Ramos (cell line): ENCODE results near the gene IRX5.

Experiments used
- in situ Hi-C: fragments of 300-500 bp; cut with MboI; formaldehyde crosslinking; loops from one replicate; pipeline ENCODE4 v1.14.3; 2022; ENCODE audit warnings: low sequenced_read_pairs; ENCODE audit not compliant: unreplicated experiment

The IRX5 gene

GRCh38 chr16:54929090-54930004 lies 1.3 kb upstream of the IRX5 start:
- in situ Hi-C loops: no loop called here

GRCh38 chr16:54930869-54931119 lies 129 bp downstream of the IRX5 start:
- in situ Hi-C loops: no loop called here

- in situ Hi-C loops: no loop called here
Measured at GRCh38 chr16:54931120-54932014, 702 bp downstream of the IRX5 start.

- in situ Hi-C loops: no loop called here
Measured at GRCh38 chr16:54932021-54932660, 1.5 kb downstream of the IRX5 start.

GRCh38 chr16:54932737-54933254 lies 2.1 kb downstream of the IRX5 start:
- in situ Hi-C loops: no loop called here

- in situ Hi-C loops: no loop called here
Measured at GRCh38 chr16:54933281-54934011, 2.8 kb downstream of the IRX5 start.

GRCh38 chr16:54934481-54935265 lies 4.0 kb downstream of the IRX5 start:
- in situ Hi-C loops: no loop called here

GRCh38 chr16:54935266-54935968 lies 4.8 kb downstream of the IRX5 start:
- in situ Hi-C loops: no loop called here

GRCh38 chr16:54936201-54936978 lies 5.7 kb downstream of the IRX5 start:
- in situ Hi-C loops: no loop called here

GRCh38 chr16:54936979-54937670 lies 6.5 kb downstream of the IRX5 start:
- in situ Hi-C loops: no loop called here

- in situ Hi-C loops: no loop called here
Measured at GRCh38 chr16:54937671-54938211, 7.1 kb downstream of the IRX5 start.

GRCh38 chr16:54938212-54939028 lies 7.8 kb downstream of the IRX5 start:
- in situ Hi-C loops: no loop called here

- in situ Hi-C loops: no loop called here
Measured at GRCh38 chr16:54939029-54939346, 8.3 kb downstream of the IRX5 start.

GRCh38 chr16:54939510-54940278 lies 9.0 kb downstream of the IRX5 start:
- in situ Hi-C loops: no loop called here

- in situ Hi-C loops: no loop called here
Measured at GRCh38 chr16:54940279-54940604, 9.6 kb downstream of the IRX5 start.
